ENCODE data around the gene ZNF768. TPM values are rescaled to one million over a fixed set of nuclear protein-coding genes. Genes with fewer than 3 reads are reported as not detected.

ZNF768 gene
- total and polyA plus RNA-seq, 2 of the 13 experiments (the other 11 are each of a cell fraction or from before 2014, with no cell fraction given), result 26.7 to 34.4 TPM

DNA sequence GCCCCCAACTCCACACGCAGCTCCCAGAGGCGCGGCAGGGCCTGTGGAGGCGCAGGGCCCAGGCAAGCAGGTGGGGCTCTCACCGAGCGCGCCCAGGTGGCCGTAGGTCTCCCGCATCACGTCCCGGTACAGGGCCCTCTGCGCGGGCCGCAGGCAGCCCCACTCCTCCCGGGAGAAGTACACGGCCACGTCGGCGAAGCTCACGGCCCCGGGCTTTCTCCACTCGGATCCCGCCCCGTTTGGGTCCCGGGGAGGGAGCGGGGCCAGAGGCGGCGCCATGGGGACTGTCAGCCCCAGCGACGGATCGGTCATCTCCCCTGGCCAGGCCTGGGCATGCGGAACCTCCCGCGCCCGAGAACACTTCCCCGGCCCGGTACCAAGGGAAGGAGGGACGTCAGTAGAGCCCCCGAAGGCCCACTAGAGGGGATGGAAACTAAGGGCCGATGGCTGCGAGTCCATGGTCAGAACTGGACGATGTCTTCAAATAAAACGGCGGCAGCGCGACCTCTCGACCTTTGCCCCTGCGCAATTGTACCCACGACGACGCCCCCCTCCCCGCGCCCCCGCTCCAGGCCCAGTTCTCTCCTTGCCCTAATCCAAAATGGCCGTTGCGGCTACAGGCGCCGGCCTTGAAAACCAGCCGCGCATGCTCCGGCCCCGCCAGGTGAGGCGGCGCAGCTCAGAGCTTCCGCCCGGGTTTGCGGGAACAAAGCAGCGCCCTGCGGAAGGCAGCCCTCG is 8.2 kb upstream of the ZNF768 start, which contains the start of gene ZNF747 (continued):
- TF ChIP-seq, protein P1, sequence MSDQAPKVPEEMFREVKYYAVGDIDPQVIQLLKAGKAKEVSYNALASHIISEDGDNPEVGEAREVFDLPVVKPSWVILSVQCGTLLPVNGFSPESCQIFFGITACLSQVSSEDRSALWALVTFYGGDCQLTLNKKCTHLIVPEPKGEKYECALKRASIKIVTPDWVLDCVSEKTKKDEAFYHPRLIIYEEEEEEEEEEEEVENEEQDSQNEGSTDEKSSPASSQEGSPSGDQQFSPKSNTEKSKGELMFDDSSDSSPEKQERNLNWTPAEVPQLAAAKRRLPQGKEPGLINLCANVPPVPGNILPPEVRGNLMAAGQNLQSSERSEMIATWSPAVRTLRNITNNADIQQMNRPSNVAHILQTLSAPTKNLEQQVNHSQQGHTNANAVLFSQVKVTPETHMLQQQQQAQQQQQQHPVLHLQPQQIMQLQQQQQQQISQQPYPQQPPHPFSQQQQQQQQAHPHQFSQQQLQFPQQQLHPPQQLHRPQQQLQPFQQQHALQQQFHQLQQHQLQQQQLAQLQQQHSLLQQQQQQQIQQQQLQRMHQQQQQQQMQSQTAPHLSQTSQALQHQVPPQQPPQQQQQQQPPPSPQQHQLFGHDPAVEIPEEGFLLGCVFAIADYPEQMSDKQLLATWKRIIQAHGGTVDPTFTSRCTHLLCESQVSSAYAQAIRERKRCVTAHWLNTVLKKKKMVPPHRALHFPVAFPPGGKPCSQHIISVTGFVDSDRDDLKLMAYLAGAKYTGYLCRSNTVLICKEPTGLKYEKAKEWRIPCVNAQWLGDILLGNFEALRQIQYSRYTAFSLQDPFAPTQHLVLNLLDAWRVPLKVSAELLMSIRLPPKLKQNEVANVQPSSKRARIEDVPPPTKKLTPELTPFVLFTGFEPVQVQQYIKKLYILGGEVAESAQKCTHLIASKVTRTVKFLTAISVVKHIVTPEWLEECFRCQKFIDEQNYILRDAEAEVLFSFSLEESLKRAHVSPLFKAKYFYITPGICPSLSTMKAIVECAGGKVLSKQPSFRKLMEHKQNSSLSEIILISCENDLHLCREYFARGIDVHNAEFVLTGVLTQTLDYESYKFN (CRISPR knock-in tag; conservative IDR thresholded peaks at IDR 0.05), result 0 out of 2 replicates have a peak, but pooled peaks have one; percentile 60
- peak; percentile 91 for TF ChIP-seq ZNF878 (CRISPR knock-in tag; IDR thresholded peaks at IDR 0.05)
- peak; percentile 61 for TF ChIP-seq ZNF768 (CRISPR knock-in tag; IDR thresholded peaks at IDR 0.05)
- no peak; the same call in 1 of the 2 replicates for TF ChIP-seq ZNF7 (CRISPR knock-in tag; IDR thresholded peaks at IDR 0.05)
- TF ChIP-seq, protein P2, sequence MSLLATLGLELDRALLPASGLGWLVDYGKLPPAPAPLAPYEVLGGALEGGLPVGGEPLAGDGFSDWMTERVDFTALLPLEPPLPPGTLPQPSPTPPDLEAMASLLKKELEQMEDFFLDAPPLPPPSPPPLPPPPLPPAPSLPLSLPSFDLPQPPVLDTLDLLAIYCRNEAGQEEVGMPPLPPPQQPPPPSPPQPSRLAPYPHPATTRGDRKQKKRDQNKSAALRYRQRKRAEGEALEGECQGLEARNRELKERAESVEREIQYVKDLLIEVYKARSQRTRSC (CRISPR knock-in tag; IDR thresholded peaks at IDR 0.05; ENCODE audit: low read depth), result no peak
- no peak for TF ChIP-seq SOX13 (IDR thresholded peaks at IDR 0.05)
- no peak for TF ChIP-seq SOX13 (CRISPR knock-in tag; conservative IDR thresholded peaks at IDR 0.05 in 1 of 2, IDR thresholded peaks at IDR 0.05 in 1 of 2)
- TF ChIP-seq U2AF2 (IDR thresholded peaks at IDR 0.05; ENCODE audit: low read depth, low read length), result 0 out of 2 replicates have a peak, but pooled peaks have one; percentile 63
- TF ChIP-seq RORA (CRISPR knock-in tag; IDR thresholded peaks at IDR 0.05), result no peak
- no peak for TF ChIP-seq PHB2 (IDR thresholded peaks at IDR 0.05; ENCODE audit: partially characterized antibody)
- TF ChIP-seq BHLHE40 (IDR thresholded peaks at IDR 0.05; ENCODE audit: low read length), result no peak
- TF ChIP-seq TEAD3 (CRISPR knock-in tag; optimal IDR thresholded peaks at IDR 0.05; ENCODE audit: borderline replicate concordance), result peak; percentile 64
- peak; percentile 5 for TF ChIP-seq ZNF883 (CRISPR knock-in tag; IDR thresholded peaks at IDR 0.05; ENCODE audit: not compliant biosample characterization)
- no peak for TF ChIP-seq BRCA1 (CRISPR knock-in tag; IDR thresholded peaks at IDR 0.05)
- TF ChIP-seq ZNF766 (CRISPR knock-in tag; IDR thresholded peaks at IDR 0.05; ENCODE audit: borderline replicate concordance), result peak; percentile 19; the same call in 1 of the 2 replicates
- TF ChIP-seq SPEN (CRISPR knock-in tag; IDR thresholded peaks at IDR 0.05; ENCODE audit: low read depth), result peak; percentile 88
- peak; percentile 17; the same call in 1 of the 2 replicates for TF ChIP-seq JUNB (CRISPR knock-in tag; IDR thresholded peaks at IDR 0.05; ENCODE audit: borderline replicate concordance)
- TF ChIP-seq TRIM24 (CRISPR knock-in tag; IDR thresholded peaks at IDR 0.05), result no peak
- TF ChIP-seq ZFP41 (CRISPR knock-in tag; IDR thresholded peaks at IDR 0.05; ENCODE audit: borderline replicate concordance), result no peak; the same call in 1 of the 2 replicates
- TF ChIP-seq ZNF383 (CRISPR knock-in tag; IDR thresholded peaks at IDR 0.05; ENCODE audit: borderline replicate concordance), result no peak
- TF ChIP-seq STAT5B (CRISPR knock-in tag; IDR thresholded peaks at IDR 0.05), result 0 out of 2 replicates have a peak, but pooled peaks have one; percentile 28
- 0 out of 2 replicates have a peak, but pooled peaks have one; percentile 16 for TF ChIP-seq SIX4 (CRISPR knock-in tag; IDR thresholded peaks at IDR 0.05)
- no peak for TF ChIP-seq SMAD9 (CRISPR knock-in tag; IDR thresholded peaks at IDR 0.05)
- peak; percentile 83; the same call in 1 of the 2 replicates for TF ChIP-seq ZNF274 (CRISPR knock-in tag; IDR thresholded peaks at IDR 0.05)
- TF ChIP-seq REL (CRISPR knock-in tag; conservative IDR thresholded peaks at IDR 0.05), result no peak
- TF ChIP-seq ZFX (CRISPR knock-in tag; IDR thresholded peaks at IDR 0.05; ENCODE audit: low read depth), result peak; percentile 97
- peak; percentile 97; the same call in 1 of the 2 replicates for TF ChIP-seq GLI4 (CRISPR knock-in tag; IDR thresholded peaks at IDR 0.05; ENCODE audit: borderline replicate concordance)
- no peak for TF ChIP-seq GTF3A (CRISPR knock-in tag; conservative IDR thresholded peaks at IDR 0.05)

All from HepG2 (cell line).